GM12878 (cell line): Measurements from ENCODE around the gene PRKCB. TPM values are rescaled to one million over a fixed set of nuclear protein-coding genes. Genes with fewer than 3 reads are reported as not detected.
A peak's percentile ranks its signal among the peaks of the same experiment; 100 is the strongest.

Experiments used
- ATAC-seq: fragments of 200-7000 bp; cut with Tn5 transposase; 3 replicates; pipeline ENCODE4 v1.9.1; 2020; ENCODE audit warnings: mild to moderate bottlenecking, moderate library complexity
- BruUV-seq: library from RNA; stranded (reverse); fragments of 400-500 nt; replicated peaks from 2 replicates; lab custom pipeline; 2021; lab: Mats Ljungman, UMichigan
- CTCF ChIA-PET: fragments of 300-600 bp; sonication (Branson Sonifier 250); formaldehyde crosslinking; extraction: SDS; loops from one replicate; lab custom pipeline; 2021; ENCODE audit warnings: inconsistent platforms; lab: Yijun Ruan, JAX
- POLR2A ChIA-PET: fragments of 350-600 bp; formaldehyde crosslinking; extraction: SDS; loops from one replicate; lab custom pipeline; 2021; ENCODE audit warnings: inconsistent platforms; lab: Charles Lee
- RAD21 ChIA-PET: fragments of 300-600 bp; sonication (Branson Sonifier 250); formaldehyde crosslinking; loops from one replicate; lab custom pipeline; 2023; ENCODE audit warnings: antibody characterized with exemption; ENCODE audit not compliant: unreplicated experiment; lab: Charles Lee
- SMC1A ChIA-PET: fragments of 300-600 bp; sonication (Branson Sonifier 250); formaldehyde crosslinking; loops from one replicate; lab custom pipeline; 2023; ENCODE audit not compliant: unreplicated experiment, uncharacterized antibody; lab: Charles Lee
- DNase-seq: peaks from one replicate; pipeline ENCODE4 v3.0.0-alpha.2; 2011; ENCODE audit warnings: low read depth, low spot score
- FAIRE-seq: peaks from 3 replicates; lab custom pipeline; 2011; peaks lifted over from hg19 to GRCh38; lab: Jason Lieb, UNC
- H2AFZ ChIP-seq: 2 replicates; pipeline ENCODE4 v1.6.0; 2011; ENCODE audit warnings: low read depth, low read length, control low read depth; ENCODE audit not compliant: control insufficient read depth
- H3K27ac ChIP-seq: 2 replicates; pipeline ENCODE4 v1.5.1; 2011; ENCODE audit warnings: control low read depth; ENCODE audit not compliant: control insufficient read depth, insufficient read depth
- H3K27me3 ChIP-seq, 2 experiments: replicated peaks in 1 of 2; 2 replicates each; pipeline versions ENCODE4 v1.6.0 to v1.6.1; 2011; ENCODE audit warnings: low read length in 1 of 2; ENCODE audit not compliant: control insufficient read depth in 2 of 2, insufficient read depth in 2 of 2
- H3K36me3 ChIP-seq, 2 experiments: 2 replicates each; pipeline ENCODE4 v1.5.1; 2011; ENCODE audit warnings: low read length in 1 of 2; ENCODE audit not compliant: control insufficient read depth in 2 of 2, insufficient read depth in 2 of 2
- H3K4me1 ChIP-seq: 2 replicates; pipeline ENCODE4 v1.6.1; 2011; ENCODE audit warnings: mild to moderate bottlenecking, low read length, moderate library complexity, mixed read lengths; ENCODE audit not compliant: control insufficient read depth, insufficient read depth
- H3K4me2 ChIP-seq: 2 replicates; pipeline ENCODE4 v1.6.0; 2011; ENCODE audit warnings: control low read depth; ENCODE audit not compliant: control insufficient read depth, insufficient read depth
- H3K4me3 ChIP-seq: fragments of 200-600 bp; sonication (generic); 2 replicates; pipeline ENCODE4 v1.5.1; 2016
- H3K79me2 ChIP-seq: 2 replicates; pipeline ENCODE4 v1.6.0; 2011; ENCODE audit warnings: low read length; ENCODE audit not compliant: control insufficient read depth, insufficient read depth
- H3K9ac ChIP-seq: 2 replicates; pipeline ENCODE4 v1.8.0; 2011; ENCODE audit warnings: low read length, control low read depth, mixed read lengths; ENCODE audit not compliant: control insufficient read depth, insufficient read depth
- H3K9me3 ChIP-seq: replicated peaks from 3 replicates; pipeline ENCODE4 v1.5.1; 2011; ENCODE audit warnings: mild to moderate bottlenecking, low read length; ENCODE audit not compliant: control insufficient read depth, insufficient read depth
- H4K20me1 ChIP-seq: 2 replicates; pipeline ENCODE4 v1.6.0; 2011; ENCODE audit not compliant: control insufficient read depth, insufficient read depth
- BHLHE40 ChIP-seq, 2 experiments: fragments of 450-650 bp in 1 of 2; IDR thresholded peaks; 2 replicates each; pipeline ENCODE4 v1.6.1; 2011 to 2017; ENCODE audit warnings: low read depth in 2 of 2, borderline replicate concordance in 1 of 2, improper control_type of control experiment in 1 of 2, low read length in 1 of 2, mild to moderate bottlenecking in 1 of 2
- CTCF ChIP-seq, 3 experiments: IDR thresholded peaks in 2 of 3; conservative IDR thresholded peaks in 1 of 3; 2 replicates each; pipeline ENCODE4 v1.5.1; 2011; ENCODE audit warnings: low read depth in 3 of 3, low read length in 3 of 3, mild to moderate bottlenecking in 3 of 3, control low read depth in 2 of 3, moderate library complexity in 2 of 3, inconsistent platforms in 1 of 3, mixed read lengths in 1 of 3; ENCODE audit not compliant: control insufficient read depth in 2 of 3, insufficient read depth in 1 of 3; ENCODE audit errors: extremely low read depth in 1 of 3
- GATAD2B ChIP-seq: fragments of 450-650 bp; conservative IDR thresholded peaks from 2 replicates; pipeline ENCODE4 v1.6.1; 2017; ENCODE audit warnings: low read depth, mild to moderate bottlenecking, moderate library complexity
- HDGF ChIP-seq: fragments of 450-650 bp; IDR thresholded peaks from 2 replicates; pipeline ENCODE4 v1.6.1; 2016; ENCODE audit warnings: antibody characterized with exemption
- NBN ChIP-seq: fragments of 450-650 bp; IDR thresholded peaks from 2 replicates; pipeline ENCODE4 v1.6.1; 2016
- RAD21 ChIP-seq: IDR thresholded peaks from 2 replicates; pipeline ENCODE4 v1.6.1; 2011; ENCODE audit warnings: mild to moderate bottlenecking, low read depth, low read length, moderate library complexity; ENCODE audit not compliant: insufficient read depth
- RB1 ChIP-seq: fragments of 450-650 bp; formaldehyde crosslinking; IDR thresholded peaks from 2 replicates; pipeline ENCODE4 v1.6.1; 2017; ENCODE audit warnings: mild to moderate bottlenecking, borderline replicate concordance
- SMARCA5 ChIP-seq: fragments of 450-650 bp; IDR thresholded peaks from 2 replicates; pipeline ENCODE4 v1.6.1; 2017; ENCODE audit warnings: mild to moderate bottlenecking
- SMC3 ChIP-seq: IDR thresholded peaks from 2 replicates; pipeline ENCODE4 v1.6.1; 2011; ENCODE audit warnings: low read length, improper control_type of control experiment, borderline replicate concordance
- SREBF1 ChIP-seq: IDR thresholded peaks from 2 replicates; pipeline ENCODE4 v1.6.1; 2012; ENCODE audit warnings: mild to moderate bottlenecking, low read length
- STAT3 ChIP-seq: IDR thresholded peaks from 2 replicates; pipeline ENCODE4 v1.6.1; 2011; ENCODE audit warnings: low read depth, low read length, improper control_type of control experiment
- YY1 ChIP-seq: IDR thresholded peaks from 2 replicates; pipeline ENCODE4 v1.6.1; 2011; ENCODE audit warnings: low read depth, mild to moderate bottlenecking, low read length
- WGBS: methylation state at CpG from one replicate; pipeline ENCODE4 v1.1.6; 2016; ENCODE audit warnings: low lambda C conversion rate; ENCODE audit not compliant: insufficient replicate concordance, insufficient coverage; ENCODE audit errors: missing lambda C conversion rate; 5-methylcytosine and 5-hydroxymethylcytosine counted together
- in situ Hi-C: fragments of 300-500 bp; cut with MboI; formaldehyde crosslinking; loops from 9 replicates; pipeline ENCODE4 v1.14.3; 2018; ENCODE audit warnings: mixed read lengths
- intact Hi-C: fragments of 100-400 bp; cut with micrococcal nuclease; formaldehyde crosslinking; loops from one replicate; pipeline ENCODE4 v1.14.2; 2022; ENCODE audit not compliant: unreplicated experiment
- polyA plus RNA-seq, 11 experiments: library from polyadenylated mRNA; depleted of rRNA in 4 of 11; unstranded in 6 of 11; stranded (reverse) in 5 of 11; fragments of >200 nt; fragmentation: Nextera tagmentation in 4 of 11; fragmentation: Illumina TruSeq in 1 of 11; extraction: Ambion mirVana in 4 of 11; extraction: Trizol in 1 of 11; gene quantifications; 1 replicate in 1 of 11; 2 replicates in 10 of 11; pipeline versions ENCODE4 v1.2.1 to v1.2.3, GENCODE V29; 2011 to 2016; ENCODE audit warnings: inconsistent platforms in 2 of 11, missing spikeins in 2 of 11, low read depth in 1 of 11
- total RNA-seq, 4 experiments: library from RNA; depleted of rRNA in 3 of 4; stranded (reverse); fragments of >200 nt in 3 of 4; fragmentation: Illumina TruSeq in 1 of 4; extraction: Trizol in 1 of 4; gene quantifications; 2 replicates each; pipeline versions ENCODE4 v1.2.1 to v1.2.3, GENCODE V29; 2013 to 2021

The PRKCB gene
- total and polyA plus RNA-seq, 10 of the 15 experiments (the other 5 are each of a cell fraction or from before 2014, with no cell fraction given): 21.4 to 158 (median 97.3) TPM

DNA sequence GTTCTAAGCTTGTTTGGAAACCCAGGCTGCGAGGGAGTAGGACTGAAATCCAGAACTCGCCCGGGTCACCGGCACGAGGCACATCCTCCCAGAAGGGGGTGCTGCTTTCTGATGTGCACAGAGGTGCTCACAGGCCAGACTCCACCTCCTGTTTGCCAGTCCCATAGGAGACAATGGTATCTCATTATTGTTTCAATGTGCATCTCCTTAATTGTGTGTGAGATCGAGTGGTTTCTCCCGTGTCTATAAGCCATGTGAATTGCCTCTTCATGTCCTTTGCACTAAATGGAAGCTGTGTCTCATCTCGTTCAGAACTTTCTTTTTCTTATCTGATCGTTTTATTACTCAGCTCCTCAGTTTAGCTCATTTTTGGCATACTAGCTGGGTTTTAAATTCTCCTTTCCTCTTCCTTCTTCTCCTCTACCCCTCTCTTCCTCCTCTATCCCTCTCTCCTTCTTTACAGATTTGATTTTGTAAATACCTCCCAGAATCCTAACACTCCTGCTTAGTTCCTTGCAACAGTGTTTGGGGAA is 32.1 kb upstream of the PRKCB start:
- Histone ChIP-seq H3K9ac (no peak overlapping the region), H3K27me3 (no peaks in the 10 kb centered on the region), H4K20me1 (no peaks in the 10 kb centered on the region), H3K9me3 (no peaks in the 10 kb centered on the region), H3K36me3 (no peaks in the 10 kb centered on the region), H2AFZ (peak overlapping the region; percentile 67), H3K4me2 (peak overlapping the region; percentile 19), H3K79me2 (no peaks in the 10 kb centered on the region), H3K4me3 (no peak overlapping the region), H3K4me1 (peaks cover 20% of the 10 kb centered on the region), H3K27ac (no peak overlapping the region)
- ATAC-seq (peak; percentile 98), FAIRE-seq (peak; percentile 92), DNase-seq (no peak)
- ChIA-PET SMC1A (interaction anchor here (0.6 to 9.1 kb wide), 49 partner anchors 8 to 701 kb away, joined by 3 to 237 read pairs (median 5); partner anchors contain the start of gene PRKCB), CTCF (interaction anchor here (0.6 to 14.9 kb wide), 70 partner anchors 8 to 863 kb away, joined by 3 to 425 read pairs (median 5); partner anchors contain the start of gene PRKCB), POLR2A (interaction anchor here (0.6 to 2.7 kb wide), 3 partner anchors 32 to 211 kb away, joined by 3 to 10 read pairs (median 9); partner anchors contain the start of gene PRKCB), RAD21 (interaction anchor here (0.5 to 7.3 kb wide), 40 partner anchors 20 to 700 kb away, joined by 3 to 146 read pairs (median 4); partner anchors contain the start of genes PLK1 and PRKCB)
- BruUV-seq: no TSS peak
- in situ Hi-C loops: loop anchor here (5.0 kb wide), 1 partner anchor 209 kb away; no protein-coding TSS in a partner anchor
- no peak for TF ChIP-seq STAT3
- peak; percentile 72; the same call in 1 of the 2 replicates for TF ChIP-seq SMARCA5
- TF ChIP-seq YY1: 0 out of 2 replicates have a peak, but pooled peaks have one; percentile 48
- no peak for TF ChIP-seq GATAD2B
- peak; percentile 47; the same call in 1 of the 2 replicates for TF ChIP-seq HDGF
- peak; percentile 87 to 92 (median 88); a peak in 5 of 6 replicates for TF ChIP-seq CTCF (IDR thresholded peaks at IDR 0.05 in 2 of 3, conservative IDR thresholded peaks at IDR 0.05 in 1 of 3; ENCODE audit: control insufficient read depth in 2 of 3, extremely low read depth in 1 of 3, insufficient read depth in 1 of 3, low read depth in 3 of 3, low read length in 3 of 3)
- TF ChIP-seq RAD21: peak; percentile 84
- 0 out of 2 replicates have a peak, but pooled peaks have one; percentile 34 for TF ChIP-seq NBN
- TF ChIP-seq SREBF1: no peak
- peak; percentile 53; the same call in 1 of the 2 replicates for TF ChIP-seq RB1
- peak; percentile 90 for TF ChIP-seq SMC3
- TF ChIP-seq BHLHE40 (IDR thresholded peaks at IDR 0.05; ENCODE audit: borderline replicate concordance in 1 of 2, low read depth in 2 of 2, low read length in 1 of 2): peak; percentile 43 to 47; a peak in 3 of 4 replicates
- intact Hi-C loops: loop anchor here (1.0 to 5.0 kb wide), 5 partner anchors 31 to 701 kb away; partner anchors contain the start of gene PRKCB
- WGBS: 5% methylated on average over 9 of the region's 9 CpGs
